Measurements from ENCODE around the gene CYP24A1. TPM values are rescaled to one million over a fixed set of nuclear protein-coding genes. Genes with fewer than 3 reads are reported as not detected.
A peak's percentile ranks its signal among the peaks of the same experiment; 100 is the strongest.

Gene CYP24A1
- polyA plus RNA-seq, 3 donors = not detected

GRCh38 chr20:54163402-54163801 is 10.4 kb downstream of the CYP24A1 start:
- no peak overlapping the region for H3K4me3 ChIP-seq (replicated peaks in 1 of 3; ENCODE audit: low read depth in 2 of 3, low read length in 3 of 3)
- H3K4me3 Mint-ChIP-seq = peak overlapping the region in 1 of 2 donors; percentile 11
- no peak overlapping the region for H2AFZ ChIP-seq (ENCODE audit: insufficient read depth, low read depth, low read length, poor library complexity, severe bottlenecking)
- no peak overlapping the region for H3K9ac ChIP-seq (ENCODE audit: insufficient read depth, low read length, poor library complexity, severe bottlenecking)
- H3K4me1 ChIP-seq (ENCODE audit: control insufficient read depth in 1 of 2, insufficient read depth in 2 of 2, low read length in 2 of 2) = no peaks in the 10 kb centered on the region
- no peaks in the 10 kb centered on the region for H3K79me2 ChIP-seq (ENCODE audit: insufficient read depth, low read length)
- DNase-seq = no peak
- H3K27ac Mint-ChIP-seq = no peak overlapping the region
- no CpG with 5 or more reads among the region's 5 CpGs for WGBS (ENCODE audit: insufficient coverage)
- H3K27me3 ChIP-seq (ENCODE audit: control insufficient read depth in 2 of 2, insufficient read depth in 2 of 2, low read length in 2 of 2) = peaks cover 14 to 20% of the 10 kb centered on the region in 2 donors
- no peaks in the 10 kb centered on the region for H3K36me3 Mint-ChIP-seq
- TF ChIP-seq, protein P1, sequence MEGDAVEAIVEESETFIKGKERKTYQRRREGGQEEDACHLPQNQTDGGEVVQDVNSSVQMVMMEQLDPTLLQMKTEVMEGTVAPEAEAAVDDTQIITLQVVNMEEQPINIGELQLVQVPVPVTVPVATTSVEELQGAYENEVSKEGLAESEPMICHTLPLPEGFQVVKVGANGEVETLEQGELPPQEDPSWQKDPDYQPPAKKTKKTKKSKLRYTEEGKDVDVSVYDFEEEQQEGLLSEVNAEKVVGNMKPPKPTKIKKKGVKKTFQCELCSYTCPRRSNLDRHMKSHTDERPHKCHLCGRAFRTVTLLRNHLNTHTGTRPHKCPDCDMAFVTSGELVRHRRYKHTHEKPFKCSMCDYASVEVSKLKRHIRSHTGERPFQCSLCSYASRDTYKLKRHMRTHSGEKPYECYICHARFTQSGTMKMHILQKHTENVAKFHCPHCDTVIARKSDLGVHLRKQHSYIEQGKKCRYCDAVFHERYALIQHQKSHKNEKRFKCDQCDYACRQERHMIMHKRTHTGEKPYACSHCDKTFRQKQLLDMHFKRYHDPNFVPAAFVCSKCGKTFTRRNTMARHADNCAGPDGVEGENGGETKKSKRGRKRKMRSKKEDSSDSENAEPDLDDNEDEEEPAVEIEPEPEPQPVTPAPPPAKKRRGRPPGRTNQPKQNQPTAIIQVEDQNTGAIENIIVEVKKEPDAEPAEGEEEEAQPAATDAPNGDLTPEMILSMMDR (IDR thresholded peaks at IDR 0.05) = no peak
- no peak overlapping the region for H3K27ac ChIP-seq (ENCODE audit: low read depth in 1 of 2, low read length in 2 of 2)
- H4K20me1 ChIP-seq (ENCODE audit: insufficient read depth, low read length) = no peaks in the 10 kb centered on the region
- H3K4me2 ChIP-seq (replicated peaks; ENCODE audit: extremely low read depth, low read length, poor library complexity, severe bottlenecking) = no peak overlapping the region
- no peaks in the 10 kb centered on the region for H3K36me3 ChIP-seq (replicated peaks in 1 of 2; ENCODE audit: control insufficient read depth in 1 of 2, insufficient read depth in 2 of 2, low read length in 2 of 2)
- H3K4me1 Mint-ChIP-seq = no peaks in the 10 kb centered on the region
- no peaks in the 10 kb centered on the region for H3K9me3 ChIP-seq (replicated peaks in 1 of 2; ENCODE audit: control insufficient read depth in 1 of 2, insufficient read depth in 1 of 2, low read length in 2 of 2)
- intact Hi-C loops (cut with micrococcal nuclease) = no loop called here
- H3K27me3 Mint-ChIP-seq (ENCODE audit: low read depth in 3 of 3) = peaks cover 14 to 51% (median 35%) of the 10 kb centered on the region in 3 donors
- peaks cover 0 to 3% (median 0%) of the 10 kb centered on the region in 7 donors for H3K9me3 Mint-ChIP-seq

DNA sequence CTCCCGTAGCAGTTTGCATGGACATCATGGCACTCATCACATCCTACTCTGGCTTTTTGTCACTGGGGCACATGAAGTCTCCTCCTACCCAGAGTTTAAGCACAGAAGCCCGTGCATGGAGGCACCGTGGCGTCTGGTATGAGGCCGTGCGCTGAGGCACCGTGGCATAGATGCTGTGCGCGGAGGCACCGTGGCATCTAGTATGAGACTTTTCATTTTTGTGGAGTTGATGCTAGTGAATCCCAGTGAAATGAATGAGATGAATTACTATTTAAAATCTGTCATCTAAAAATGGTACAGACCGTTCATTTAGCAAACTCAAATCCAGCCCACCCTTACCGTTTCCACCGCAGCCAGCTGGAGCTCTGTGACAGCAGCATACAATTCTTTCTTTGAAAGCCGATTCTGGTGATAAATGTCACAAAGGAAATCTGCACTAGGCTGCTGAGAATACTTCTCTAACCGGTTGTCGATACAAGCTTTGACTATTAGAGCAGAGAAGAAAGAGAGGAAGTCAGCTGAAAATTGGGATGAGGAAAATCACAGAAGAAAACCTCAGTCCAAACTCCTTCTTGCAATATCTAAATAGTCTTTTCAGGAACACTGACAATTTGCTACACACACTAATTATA is 11.3 kb downstream of the CYP24A1 start:
- Histone ChIP-seq H3K4me3 (replicated peaks in 1 of 3; ENCODE audit: low read depth in 2 of 3, low read length in 3 of 3) (no peak overlapping the region), H3K36me3 (replicated peaks in 1 of 2; ENCODE audit: control insufficient read depth in 1 of 2, insufficient read depth in 2 of 2, low read length in 2 of 2) (no peaks in the 10 kb centered on the region), H3K9ac (ENCODE audit: insufficient read depth, low read length, poor library complexity, severe bottlenecking) (no peak overlapping the region), H4K20me1 (ENCODE audit: insufficient read depth, low read length) (no peaks in the 10 kb centered on the region), H3K9me3 (replicated peaks in 1 of 2; ENCODE audit: control insufficient read depth in 1 of 2, insufficient read depth in 1 of 2, low read length in 2 of 2) (no peaks in the 10 kb centered on the region), H3K4me1 (ENCODE audit: control insufficient read depth in 1 of 2, insufficient read depth in 2 of 2, low read length in 2 of 2) (no peaks in the 10 kb centered on the region), H3K27me3 (ENCODE audit: control insufficient read depth in 2 of 2, insufficient read depth in 2 of 2, low read length in 2 of 2) (peaks cover 11 to 12% of the 10 kb centered on the region in 2 donors), H3K79me2 (ENCODE audit: insufficient read depth, low read length) (no peaks in the 10 kb centered on the region), H2AFZ (ENCODE audit: insufficient read depth, low read depth, low read length, poor library complexity, severe bottlenecking) (no peak overlapping the region), H3K27ac (ENCODE audit: low read depth in 1 of 2, low read length in 2 of 2) (no peak overlapping the region), H3K4me2 (replicated peaks; ENCODE audit: extremely low read depth, low read length, poor library complexity, severe bottlenecking) (no peak overlapping the region)
- H3K9me3 Mint-ChIP-seq = no peaks in the 10 kb centered on the region
- H3K27me3 Mint-ChIP-seq (ENCODE audit: low read depth in 3 of 3) = peaks cover 8 to 44% (median 29%) of the 10 kb centered on the region in 3 donors
- H3K4me3 Mint-ChIP-seq = no peak overlapping the region
- WGBS (ENCODE audit: insufficient coverage) = 93% methylated on average over 2 of the region's 16 CpGs
- no peak for DNase-seq
- TF ChIP-seq, protein P1 (IDR thresholded peaks at IDR 0.05) = no peak
- no peaks in the 10 kb centered on the region for H3K4me1 Mint-ChIP-seq
- intact Hi-C loops (cut with micrococcal nuclease) = no loop called here
- H3K27ac Mint-ChIP-seq = no peak overlapping the region
- H3K36me3 Mint-ChIP-seq = no peaks in the 10 kb centered on the region

Measured in CD14-positive monocyte (primary cell).